HG02981 (cell line): ENCODE measurements around the gene FOSL1.

Experiments used
- ATAC-seq: cut with Tn5 transposase; IDR thresholded peaks from one replicate; pipeline ENCODE4 v1.9.1; 2021; ENCODE audit warnings: mild to moderate bottlenecking, moderate library complexity; ENCODE audit not compliant: unreplicated experiment

Gene FOSL1

GRCh38 chr11:65920372-65920802, 20.2 kb upstream of the FOSL1 start:
- no peak for ATAC-seq

GRCh38 chr11:65919573-65920371, 19.6 kb upstream of the FOSL1 start:
- ATAC-seq = peak; percentile 33

GRCh38 chr11:65919141-65919572, 19.0 kb upstream of the FOSL1 start, which contains the start of gene DRAP1:
Gene DRAP1, plus strand, starts transcription at chr11:65919426. Its CDS starts 76 bp downstream, at chr11:65919502.
- ATAC-seq = peak; percentile 74

GRCh38 chr11:65918211-65919140, 18.3 kb upstream of the FOSL1 start, which contains the start of gene C11orf68:
Gene C11orf68, minus strand, starts transcription at chr11:65919062. Its CDS starts 31 bp downstream, at chr11:65919031.
- ATAC-seq = peak; percentile 55

GRCh38 chr11:65917434-65918210, 17.4 kb upstream of the FOSL1 start:
- no peak for ATAC-seq

GRCh38 chr11:65917077-65917433, 16.9 kb upstream of the FOSL1 start:
- ATAC-seq = no peak

GRCh38 chr11:65916391-65916790, 16.2 kb upstream of the FOSL1 start:
- ATAC-seq = no peak

GRCh38 chr11:65915821-65916251, 15.6 kb upstream of the FOSL1 start:
- no peak for ATAC-seq

- ATAC-seq = no peak
Observed at GRCh38 chr11:65915101-65915820, 15.1 kb upstream of the FOSL1 start.

- ATAC-seq = no peak
Observed at GRCh38 chr11:65912845-65913244, 12.7 kb upstream of the FOSL1 start.

GRCh38 chr11:65911682-65912568, 11.7 kb upstream of the FOSL1 start:
- no peak for ATAC-seq

GRCh38 chr11:65907878-65908277, 7.7 kb upstream of the FOSL1 start:
- ATAC-seq = no peak

GRCh38 chr11:65906602-65907001, 6.4 kb upstream of the FOSL1 start:
- ATAC-seq = no peak

GRCh38 chr11:65903715-65904114, 3.5 kb upstream of the FOSL1 start:
- ATAC-seq = no peak

- no peak for ATAC-seq
Observed at GRCh38 chr11:65903068-65903481, 2.9 kb upstream of the FOSL1 start.

GRCh38 chr11:65900899-65901180, 652 bp upstream of the FOSL1 start:
- ATAC-seq = no peak

- no peak for ATAC-seq
Observed at GRCh38 chr11:65899356-65900124, 648 bp downstream of the FOSL1 start.

- no peak for ATAC-seq
Observed at GRCh38 chr11:65898656-65899355, 1.4 kb downstream of the FOSL1 start.
